NCI-H526 treated with DMSO at 0.1 percent for 48 hours (cell line): ENCODE measurements around the gene FOXD4L4.
"Not testable (repeated sequence)": the region's sequence is repeated elsewhere in the genome, so short reads cannot be mapped to it uniquely, and the experiment has no call there.

Experiments used
- DNase-seq: peaks from one replicate; lab custom pipeline; 2025; lab: John Stamatoyannopoulos, UW

The FOXD4L4 gene

DNA sequence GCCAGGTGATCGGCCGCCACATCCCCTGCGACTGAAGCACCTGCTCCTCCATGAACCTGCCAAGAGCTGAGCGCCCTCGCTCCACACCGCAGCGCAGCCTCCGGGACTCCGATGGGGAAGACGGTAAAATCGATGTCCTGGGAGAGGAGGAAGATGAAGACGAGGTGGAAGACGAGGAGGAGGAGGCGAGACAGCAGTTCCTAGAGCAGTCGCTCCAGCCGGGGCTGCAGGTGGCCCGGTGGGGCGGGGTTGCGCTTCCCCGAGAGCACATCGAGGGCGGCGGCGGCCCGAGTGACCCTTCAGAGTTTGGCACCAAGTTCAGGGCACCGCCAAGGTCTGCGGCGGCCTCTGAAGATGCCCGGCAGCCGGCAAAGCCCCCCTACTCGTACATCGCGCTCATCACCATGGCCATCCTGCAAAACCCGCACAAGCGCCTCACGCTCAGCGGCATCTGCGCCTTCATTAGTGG lies at the start of gene FOXD4L4:
Gene FOXD4L4, plus strand, starts transcription at position 51 of the 469 bp plus-strand sequence. Its CDS starts 0 bp downstream, at position 51.
- not testable (repeated sequence) for DNase-seq

- DNase-seq, result not testable (repeated sequence)
Observed at GRCh38 chr9:65703550-65703949, 33.4 kb upstream of the FOXD4L4 start.

- DNase-seq, result not testable (repeated sequence)
Observed at GRCh38 chr9:65714445-65714844, 22.5 kb upstream of the FOXD4L4 start.

DNA sequence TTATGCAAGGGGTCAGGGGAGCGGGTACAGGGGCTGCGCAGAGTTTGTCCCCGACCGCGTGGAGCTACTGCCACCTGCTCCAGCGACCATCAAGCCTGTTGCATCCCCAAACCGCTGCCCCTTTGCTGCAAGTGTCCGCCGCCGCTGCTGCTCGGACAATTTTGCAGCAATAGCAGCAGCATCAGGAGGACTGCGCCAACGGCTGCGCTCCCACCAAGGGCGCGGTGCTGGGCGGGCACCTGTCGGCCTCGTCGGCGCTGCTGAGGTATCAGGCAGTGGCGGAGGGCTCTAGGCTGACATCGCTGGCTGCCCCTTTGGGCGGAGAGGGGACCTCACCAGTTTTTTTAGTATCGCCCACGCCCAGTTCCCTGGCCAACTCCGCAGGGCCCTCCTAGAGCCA lies 1.2 kb downstream of the FOXD4L4 start:
- not testable (repeated sequence) for DNase-seq
